Subcutaneous adipose tissue (tissue), 4 donors: Measurements from ENCODE around the gene APBB3. TPM values are rescaled to one million over a fixed set of nuclear protein-coding genes. Genes with fewer than 3 reads are reported as not detected.

Experiments used
- CTCF ChIP-seq: fragments of 450-650 bp; IDR thresholded peaks from one replicate; pipeline ENCODE4 v1.5.1; 2016; ENCODE audit warnings: low read depth, mild to moderate bottlenecking, control low read depth, antibody characterized with exemption, moderate library complexity
- total RNA-seq, 4 donors: library from RNA; depleted of rRNA; stranded (reverse); fragments of >200 nt; gene quantifications; one replicate each; pipeline ENCODE4 v1.1.0, GENCODE V29; 2016

Gene APBB3
- total RNA-seq, 4 donors from 2014 or later: 13.7 to 24.3 (median 18.9) TPM

- TF ChIP-seq CTCF: no peak
Observed at GRCh38 chr5:140602147-140602546, 37.7 kb upstream of the APBB3 start.

GRCh38 chr5:140600096-140600495 lies 35.7 kb upstream of the APBB3 start:
- TF ChIP-seq CTCF: no peak

- TF ChIP-seq CTCF: no peak
Observed at GRCh38 chr5:140598836-140599235, 34.4 kb upstream of the APBB3 start.

GRCh38 chr5:140596321-140596741 lies 31.9 kb upstream of the APBB3 start:
- TF ChIP-seq CTCF: no peak

GRCh38 chr5:140595538-140596300 lies 31.3 kb upstream of the APBB3 start:
- TF ChIP-seq CTCF: no peak

- TF ChIP-seq CTCF: no peak
Observed at GRCh38 chr5:140594169-140594568, 29.8 kb upstream of the APBB3 start.

GRCh38 chr5:140591747-140592372 lies 27.5 kb upstream of the APBB3 start:
- TF ChIP-seq CTCF: no peak
